HepG2 (cell line): ENCODE results near the gene PEA15. TPM values are rescaled to one million over a fixed set of nuclear protein-coding genes. Genes with fewer than 3 reads are reported as not detected.
A peak's percentile ranks its signal among the peaks of the same experiment; 100 is the strongest.

Source experiments
- ATF7-NPFF ChIP-seq: sonication (generic); formaldehyde crosslinking; IDR thresholded peaks from 2 replicates; pipeline ENCODE4 v1.8.1; 2023; ENCODE audit warnings: mild to moderate bottlenecking, low read depth, missing genetic modification reagents, moderate library complexity
- FOXA3 ChIP-seq: IDR thresholded peaks from 2 replicates; pipeline ENCODE4 v1.6.1; 2016; ENCODE audit warnings: missing genetic modification reagents, missing compliant biosample characterization
- GLI4 ChIP-seq: sonication (generic); formaldehyde crosslinking; IDR thresholded peaks from 2 replicates; pipeline ENCODE4 v1.5.1; 2020; ENCODE audit warnings: missing genetic modification reagents, mild to moderate bottlenecking, moderate library complexity, borderline replicate concordance
- MTERF4 ChIP-seq: sonication (generic); formaldehyde crosslinking; IDR thresholded peaks from 2 replicates; pipeline ENCODE4 v1.8.0; 2023; ENCODE audit warnings: mild to moderate bottlenecking, missing genetic modification reagents
- NR2F6 ChIP-seq, 2 experiments: IDR thresholded peaks; 2 replicates each; pipeline ENCODE4 v1.6.1; 2016; ENCODE audit warnings: antibody characterized with exemption in 1 of 2, mild to moderate bottlenecking in 1 of 2
- PLRG1 ChIP-seq: fragments of 450-650 bp; conservative IDR thresholded peaks from 2 replicates; pipeline ENCODE4 v1.6.1; 2016
- PPARG ChIP-seq: conservative IDR thresholded peaks from 2 replicates; pipeline ENCODE4 v1.6.1; 2016; ENCODE audit warnings: missing biosample characterization, missing genetic modification reagents
- SAFB2 ChIP-seq: sonication (generic); formaldehyde crosslinking; IDR thresholded peaks from 2 replicates; pipeline ENCODE4 v1.5.1; 2020; ENCODE audit warnings: missing genetic modification reagents, low read depth, mild to moderate bottlenecking, borderline replicate concordance
- SNAPC5 ChIP-seq: sonication (generic); formaldehyde crosslinking; IDR thresholded peaks from 2 replicates; pipeline ENCODE4 v1.8.1; 2023; ENCODE audit warnings: mild to moderate bottlenecking, missing genetic modification reagents, borderline replicate concordance
- SRSF4 ChIP-seq: fragments of 200-400 bp; formaldehyde crosslinking; IDR thresholded peaks from one replicate; pipeline ENCODE4 v1.6.1; 2018; ENCODE audit warnings: mild to moderate bottlenecking, low read depth, low read length, moderate library complexity; ENCODE audit not compliant: poor library complexity, severe bottlenecking
- ZNF337 ChIP-seq: sonication (generic); formaldehyde crosslinking; IDR thresholded peaks from 2 replicates; pipeline ENCODE4 v1.5.1; 2020; ENCODE audit warnings: missing genetic modification reagents, low read depth, mild to moderate bottlenecking, borderline replicate concordance
- ZNF597 ChIP-seq: sonication (generic); formaldehyde crosslinking; IDR thresholded peaks from 2 replicates; pipeline ENCODE4 v1.5.0; 2020; ENCODE audit warnings: missing genetic modification reagents
- ZNF644 ChIP-seq: IDR thresholded peaks from 2 replicates; pipeline ENCODE4 v1.6.1; 2016; ENCODE audit warnings: low read depth
- ZNF678 ChIP-seq: sonication (generic); formaldehyde crosslinking; IDR thresholded peaks from 2 replicates; pipeline ENCODE4 v1.4.0; 2020; ENCODE audit warnings: mild to moderate bottlenecking, missing genetic modification reagents
- ZNF749 ChIP-seq: sonication (generic); formaldehyde crosslinking; IDR thresholded peaks from 2 replicates; pipeline ENCODE4 v1.8.0; 2022; ENCODE audit warnings: mild to moderate bottlenecking, missing genetic modification reagents, moderate library complexity, borderline replicate concordance
- ZSCAN20 ChIP-seq: sonication (generic); formaldehyde crosslinking; IDR thresholded peaks from 2 replicates; pipeline ENCODE4 v1.4.0; 2020; ENCODE audit warnings: missing genetic modification reagents, mild to moderate bottlenecking, borderline replicate concordance
- polyA plus RNA-seq, 8 experiments: library from polyadenylated mRNA; depleted of rRNA in 3 of 8; stranded (reverse) in 7 of 8; unstranded in 1 of 8; fragments of >200 nt; fragmentation: Illumina TruSeq in 4 of 8; extraction: Trizol in 4 of 8; gene quantifications; 2 replicates each; pipeline versions ENCODE4 v1.2.1 to v1.2.3, GENCODE V29; 2011 to 2016; ENCODE audit warnings: low read depth in 4 of 8, missing spikeins in 1 of 8, mixed read lengths in 1 of 8; ENCODE audit not compliant: insufficient read depth in 1 of 8
- total RNA-seq, 5 experiments: library from RNA; depleted of rRNA; stranded (reverse); fragments of >200 nt; fragmentation: Illumina TruSeq; extraction: Trizol; gene quantifications; 2 replicates each; pipeline ENCODE4 v1.2.3, GENCODE V29; 2016; ENCODE audit warnings: low read depth in 1 of 5
- TF ChIP-seq, protein P1 (sequence below): sonication (generic); formaldehyde crosslinking; IDR thresholded peaks from 2 replicates; pipeline ENCODE4 v1.9.0; 2022; ENCODE audit warnings: low read depth, missing genetic modification reagents
- TF ChIP-seq, protein P2 (sequence below): sonication (generic); formaldehyde crosslinking; conservative IDR thresholded peaks from 2 replicates; pipeline ENCODE4 v1.8.0; 2022; ENCODE audit warnings: mild to moderate bottlenecking, moderate library complexity, missing genetic modification reagents
- TF ChIP-seq, protein P3 (sequence below): sonication (generic); formaldehyde crosslinking; IDR thresholded peaks from 2 replicates; pipeline ENCODE4 v1.4.0; 2020; ENCODE audit warnings: mild to moderate bottlenecking, missing genetic modification reagents

Gene PEA15
- total and polyA plus RNA-seq, 2 of the 13 experiments (the other 11 are each of a cell fraction or from before 2014, with no cell fraction given): 12.1 to 35.2 TPM

GRCh38 chr1:160261893-160262794 is 57.0 kb downstream of the PEA15 start, which contains the start of gene DCAF8 (continued):
- TF ChIP-seq ZSCAN20 (CRISPR knock-in tag): no peak
- TF ChIP-seq, protein P1, sequence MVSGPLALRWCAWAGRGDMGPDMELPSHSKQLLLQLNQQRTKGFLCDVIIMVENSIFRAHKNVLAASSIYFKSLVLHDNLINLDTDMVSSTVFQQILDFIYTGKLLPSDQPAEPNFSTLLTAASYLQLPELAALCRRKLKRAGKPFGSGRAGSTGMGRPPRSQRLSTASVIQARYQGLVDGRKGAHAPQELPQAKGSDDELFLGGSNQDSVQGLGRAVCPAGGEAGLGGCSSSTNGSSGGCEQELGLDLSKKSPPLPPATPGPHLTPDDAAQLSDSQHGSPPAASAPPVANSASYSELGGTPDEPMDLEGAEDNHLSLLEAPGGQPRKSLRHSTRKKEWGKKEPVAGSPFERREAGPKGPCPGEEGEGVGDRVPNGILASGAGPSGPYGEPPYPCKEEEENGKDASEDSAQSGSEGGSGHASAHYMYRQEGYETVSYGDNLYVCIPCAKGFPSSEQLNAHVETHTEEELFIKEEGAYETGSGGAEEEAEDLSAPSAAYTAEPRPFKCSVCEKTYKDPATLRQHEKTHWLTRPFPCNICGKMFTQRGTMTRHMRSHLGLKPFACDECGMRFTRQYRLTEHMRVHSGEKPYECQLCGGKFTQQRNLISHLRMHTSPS (CRISPR knock-in tag): no peak
- TF ChIP-seq, protein P2, sequence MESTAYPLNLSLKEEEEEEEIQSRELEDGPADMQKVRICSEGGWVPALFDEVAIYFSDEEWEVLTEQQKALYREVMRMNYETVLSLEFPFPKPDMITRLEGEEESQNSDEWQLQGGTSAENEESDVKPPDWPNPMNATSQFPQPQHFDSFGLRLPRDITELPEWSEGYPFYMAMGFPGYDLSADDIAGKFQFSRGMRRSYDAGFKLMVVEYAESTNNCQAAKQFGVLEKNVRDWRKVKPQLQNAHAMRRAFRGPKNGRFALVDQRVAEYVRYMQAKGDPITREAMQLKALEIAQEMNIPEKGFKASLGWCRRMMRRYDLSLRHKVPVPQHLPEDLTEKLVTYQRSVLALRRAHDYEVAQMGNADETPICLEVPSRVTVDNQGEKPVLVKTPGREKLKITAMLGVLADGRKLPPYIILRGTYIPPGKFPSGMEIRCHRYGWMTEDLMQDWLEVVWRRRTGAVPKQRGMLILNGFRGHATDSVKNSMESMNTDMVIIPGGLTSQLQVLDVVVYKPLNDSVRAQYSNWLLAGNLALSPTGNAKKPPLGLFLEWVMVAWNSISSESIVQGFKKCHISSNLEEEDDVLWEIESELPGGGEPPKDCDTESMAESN (CRISPR knock-in tag): peak; percentile 86
- TF ChIP-seq MTERF4 (CRISPR knock-in tag): peak; percentile 73; the same call in 1 of the 2 replicates
- TF ChIP-seq PPARG: no peak
- peak; percentile 63 for TF ChIP-seq FOXA3 (CRISPR knock-in tag)
- TF ChIP-seq GLI4 (CRISPR knock-in tag): no peak
- 0 out of 2 replicates have a peak, but pooled peaks have one; percentile 65 for TF ChIP-seq SNAPC5 (CRISPR knock-in tag)
- TF ChIP-seq ZNF597 (CRISPR knock-in tag): no peak
- peak; percentile 56; the same call in 1 of the 2 replicates for TF ChIP-seq ZNF644 (CRISPR knock-in tag)
- TF ChIP-seq, protein P3, sequence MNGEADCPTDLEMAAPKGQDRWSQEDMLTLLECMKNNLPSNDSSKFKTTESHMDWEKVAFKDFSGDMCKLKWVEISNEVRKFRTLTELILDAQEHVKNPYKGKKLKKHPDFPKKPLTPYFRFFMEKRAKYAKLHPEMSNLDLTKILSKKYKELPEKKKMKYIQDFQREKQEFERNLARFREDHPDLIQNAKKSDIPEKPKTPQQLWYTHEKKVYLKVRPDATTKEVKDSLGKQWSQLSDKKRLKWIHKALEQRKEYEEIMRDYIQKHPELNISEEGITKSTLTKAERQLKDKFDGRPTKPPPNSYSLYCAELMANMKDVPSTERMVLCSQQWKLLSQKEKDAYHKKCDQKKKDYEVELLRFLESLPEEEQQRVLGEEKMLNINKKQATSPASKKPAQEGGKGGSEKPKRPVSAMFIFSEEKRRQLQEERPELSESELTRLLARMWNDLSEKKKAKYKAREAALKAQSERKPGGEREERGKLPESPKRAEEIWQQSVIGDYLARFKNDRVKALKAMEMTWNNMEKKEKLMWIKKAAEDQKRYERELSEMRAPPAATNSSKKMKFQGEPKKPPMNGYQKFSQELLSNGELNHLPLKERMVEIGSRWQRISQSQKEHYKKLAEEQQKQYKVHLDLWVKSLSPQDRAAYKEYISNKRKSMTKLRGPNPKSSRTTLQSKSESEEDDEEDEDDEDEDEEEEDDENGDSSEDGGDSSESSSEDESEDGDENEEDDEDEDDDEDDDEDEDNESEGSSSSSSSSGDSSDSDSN (CRISPR knock-in tag): peak; percentile 86
- TF ChIP-seq ATF7-NPFF (CRISPR knock-in tag): peak; percentile 74
- no peak for TF ChIP-seq SRSF4
- TF ChIP-seq ZNF749 (CRISPR knock-in tag): no peak
- no peak for TF ChIP-seq PLRG1
- no peak for TF ChIP-seq ZNF678
- 0 out of 2 replicates have a peak, but pooled peaks have one; percentile 83 for TF ChIP-seq SAFB2
- no peak for TF ChIP-seq ZNF337 (CRISPR knock-in tag)
- TF ChIP-seq NR2F6 (IDR thresholded peaks at IDR 0.05): no peak
- peak; percentile 50; the same call in 1 of the 2 replicates for TF ChIP-seq NR2F6 (CRISPR knock-in tag; IDR thresholded peaks at IDR 0.05)
